Measurements from ENCODE around the gene SEC22C.

- TF ChIP-seq, protein P1, sequence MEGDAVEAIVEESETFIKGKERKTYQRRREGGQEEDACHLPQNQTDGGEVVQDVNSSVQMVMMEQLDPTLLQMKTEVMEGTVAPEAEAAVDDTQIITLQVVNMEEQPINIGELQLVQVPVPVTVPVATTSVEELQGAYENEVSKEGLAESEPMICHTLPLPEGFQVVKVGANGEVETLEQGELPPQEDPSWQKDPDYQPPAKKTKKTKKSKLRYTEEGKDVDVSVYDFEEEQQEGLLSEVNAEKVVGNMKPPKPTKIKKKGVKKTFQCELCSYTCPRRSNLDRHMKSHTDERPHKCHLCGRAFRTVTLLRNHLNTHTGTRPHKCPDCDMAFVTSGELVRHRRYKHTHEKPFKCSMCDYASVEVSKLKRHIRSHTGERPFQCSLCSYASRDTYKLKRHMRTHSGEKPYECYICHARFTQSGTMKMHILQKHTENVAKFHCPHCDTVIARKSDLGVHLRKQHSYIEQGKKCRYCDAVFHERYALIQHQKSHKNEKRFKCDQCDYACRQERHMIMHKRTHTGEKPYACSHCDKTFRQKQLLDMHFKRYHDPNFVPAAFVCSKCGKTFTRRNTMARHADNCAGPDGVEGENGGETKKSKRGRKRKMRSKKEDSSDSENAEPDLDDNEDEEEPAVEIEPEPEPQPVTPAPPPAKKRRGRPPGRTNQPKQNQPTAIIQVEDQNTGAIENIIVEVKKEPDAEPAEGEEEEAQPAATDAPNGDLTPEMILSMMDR (IDR thresholded peaks at IDR 0.05): no peak
- no peak for TF ChIP-seq EZH2 (IDR thresholded peaks at IDR 0.05; ENCODE audit: borderline replicate concordance, insufficient read depth, low read depth, low read length, poor library complexity, severe bottlenecking)
Observed at GRCh38 chr3:42515976-42516375, 65.8 kb downstream of the SEC22C start.

Data from B cell (primary cell).